ENCODE measurements around the gene FAM118A.
"Not testable (repeated sequence)": the region's sequence is repeated elsewhere in the genome, so short reads cannot be mapped to it uniquely, and the experiment has no call there.

The FAM118A gene

GRCh38 chr22:45322873-45323525 is 13.3 kb downstream of the FAM118A start:
- no peak for TF ChIP-seq CTCF (IDR thresholded peaks at IDR 0.05; ENCODE audit: control insufficient read depth, insufficient read depth, low read depth, low read length, missing control alignments)
- DNase-seq (ENCODE audit: low read depth): no peak
- no peak overlapping the region for H3K4me3 ChIP-seq (ENCODE audit: control insufficient read depth, low read depth, low read length)

DNA sequence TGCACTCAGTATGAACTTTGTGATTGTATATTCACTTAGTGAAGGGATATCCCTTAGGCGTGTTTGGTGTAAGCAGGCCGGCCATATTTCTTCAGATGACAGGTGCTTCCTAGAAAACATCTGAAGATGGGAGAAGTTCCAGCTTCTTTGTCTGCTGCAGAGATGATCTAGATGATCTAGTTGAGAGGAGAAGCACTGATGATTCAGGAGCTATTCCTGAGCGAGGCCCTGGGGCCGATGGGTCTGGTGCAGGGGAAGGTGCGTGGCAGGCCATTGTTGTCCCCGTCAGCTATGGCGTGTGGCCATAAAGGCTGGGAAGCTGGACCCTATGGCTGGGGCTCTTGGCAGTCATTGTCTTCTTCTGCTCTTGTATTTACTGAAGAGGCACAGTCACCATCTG is 14.0 kb downstream of the FAM118A start:
- TF ChIP-seq CTCF (IDR thresholded peaks at IDR 0.05; ENCODE audit: control insufficient read depth, insufficient read depth, low read depth, low read length, missing control alignments): no peak
- H3K4me3 ChIP-seq (ENCODE audit: control insufficient read depth, low read depth, low read length): no peak overlapping the region
- no peak for DNase-seq (ENCODE audit: low read depth)

DNA sequence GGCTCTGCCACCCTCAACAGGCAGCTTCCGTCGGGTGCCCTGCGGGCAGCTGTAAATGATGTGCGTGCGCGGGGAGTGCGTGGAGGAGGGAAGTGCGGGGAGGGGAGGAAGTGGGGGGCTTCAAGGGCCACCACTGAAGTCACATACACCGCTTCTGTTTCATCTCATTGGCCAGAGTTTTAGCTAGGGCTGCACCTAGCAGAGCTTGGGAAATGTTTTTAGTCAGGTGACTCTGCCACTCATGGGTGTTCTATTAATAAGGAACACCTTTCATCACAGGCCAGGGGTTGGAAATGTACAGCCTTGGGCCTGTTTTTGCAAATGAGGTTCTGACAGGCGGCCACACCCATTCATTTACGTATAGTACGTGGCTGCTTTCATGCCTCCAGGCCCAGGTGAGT is 14.6 kb downstream of the FAM118A start:
- no peak for TF ChIP-seq CTCF (IDR thresholded peaks at IDR 0.05; ENCODE audit: control insufficient read depth, insufficient read depth, low read depth, low read length, missing control alignments)
- no peak overlapping the region for H3K4me3 ChIP-seq (ENCODE audit: control insufficient read depth, low read depth, low read length)
- no peak for DNase-seq (ENCODE audit: low read depth)

- H3K4me3 ChIP-seq (ENCODE audit: control insufficient read depth, low read depth, low read length); DNase-seq (ENCODE audit: low read depth): not testable (repeated sequence)
Observed at GRCh38 chr22:45328261-45328660, 18.5 kb downstream of the FAM118A start.

DNA sequence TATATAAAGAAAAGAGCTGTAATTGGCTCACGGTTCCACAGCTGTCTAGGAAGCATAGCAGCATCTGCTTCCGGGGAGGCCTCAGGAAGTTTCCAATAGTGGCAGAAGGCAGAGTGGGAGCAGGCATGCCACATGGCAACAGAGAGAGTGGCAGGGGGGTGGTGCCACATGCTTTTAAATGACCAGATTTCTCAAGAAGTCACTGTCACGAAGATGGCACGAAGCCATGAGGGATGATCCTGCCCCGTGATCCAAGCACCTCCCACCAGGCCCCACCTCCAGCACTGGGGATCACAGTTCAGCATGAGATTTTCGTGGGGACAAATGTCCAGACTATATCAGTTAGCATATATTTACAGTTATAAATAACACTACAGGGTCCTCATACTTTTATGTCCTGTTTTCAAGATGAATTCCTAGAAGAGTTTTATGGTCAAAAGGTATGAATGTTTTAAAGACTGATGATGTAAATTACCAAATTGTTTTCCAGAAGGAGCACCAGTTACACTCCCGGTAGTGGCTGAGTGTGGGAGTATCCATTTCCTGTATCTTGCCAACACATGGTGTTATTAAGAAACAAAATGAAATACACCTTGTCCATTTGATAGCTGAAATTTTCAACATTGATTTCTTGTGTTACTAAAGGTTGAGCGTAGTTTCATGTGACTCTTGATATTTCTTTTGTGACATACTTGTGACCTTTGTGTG is 19.2 kb downstream of the FAM118A start:
- DNase-seq (ENCODE audit: low read depth): no peak
- no peak for TF ChIP-seq CTCF (IDR thresholded peaks at IDR 0.05; ENCODE audit: control insufficient read depth, insufficient read depth, low read depth, low read length, missing control alignments)
- no peak overlapping the region for H3K4me3 ChIP-seq (ENCODE audit: control insufficient read depth, low read depth, low read length)

DNA sequence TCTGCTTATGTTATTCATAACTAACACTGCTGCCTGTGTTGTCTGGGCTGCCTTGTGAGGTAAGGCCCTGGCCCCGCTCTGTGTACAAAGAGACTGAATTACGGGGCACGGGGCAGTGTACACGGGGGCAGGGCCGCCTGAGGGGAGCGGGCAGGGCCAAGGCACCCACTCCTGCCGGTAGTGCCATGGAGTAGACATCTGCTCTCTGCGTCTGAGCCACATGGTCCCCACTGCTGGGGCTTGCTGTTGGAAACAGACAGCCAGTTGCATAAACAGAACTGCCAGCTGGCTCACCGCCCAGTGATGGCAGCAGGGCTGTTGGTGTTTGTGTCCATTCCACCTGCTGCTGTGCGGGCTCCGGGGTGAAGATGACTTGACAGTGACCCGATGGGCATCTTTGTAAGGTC is 19.8 kb downstream of the FAM118A start:
- no peak for TF ChIP-seq CTCF (IDR thresholded peaks at IDR 0.05; ENCODE audit: control insufficient read depth, insufficient read depth, low read depth, low read length, missing control alignments)
- DNase-seq (ENCODE audit: low read depth): no peak
- no peak overlapping the region for H3K4me3 ChIP-seq (ENCODE audit: control insufficient read depth, low read depth, low read length)

GRCh38 chr22:45330548-45330947 is 20.8 kb downstream of the FAM118A start:
- no peak for DNase-seq (ENCODE audit: low read depth)
- TF ChIP-seq CTCF (IDR thresholded peaks at IDR 0.05; ENCODE audit: control insufficient read depth, insufficient read depth, low read depth, low read length, missing control alignments): no peak

More at GRCh38 chr22:45330548-45330947, 20.8 kb downstream of the FAM118A start:
- H3K4me3 ChIP-seq (ENCODE audit: control insufficient read depth, low read depth, low read length): no peak overlapping the region
